H1 (cell line): Measurements from ENCODE around the gene KCNMB1.

Source experiments
- CBX5 ChIP-seq: fragments of 300-800, 300-1000 bp; sonication (generic); IDR thresholded peaks from 2 replicates; pipeline ENCODE4 v1.7.1; 2016; ENCODE audit warnings: antibody characterized with exemption, low read length, low read depth
- CEBPB ChIP-seq: IDR thresholded peaks from 2 replicates; pipeline ENCODE4 v1.6.1; 2012; ENCODE audit warnings: low read depth, low read length
- EP300 ChIP-seq, 2 experiments: IDR thresholded peaks; 1 replicate in 1 of 2; 2 replicates in 1 of 2; pipeline ENCODE4 v1.6.1; 2011 to 2012; ENCODE audit warnings: low read depth in 2 of 2, low read length in 2 of 2, mild to moderate bottlenecking in 2 of 2, borderline replicate concordance in 1 of 2, inconsistent platforms in 1 of 2, moderate library complexity in 1 of 2
- GTF2F1 ChIP-seq: IDR thresholded peaks from 2 replicates; pipeline ENCODE4 v1.6.1; 2012; ENCODE audit warnings: low read depth, low read length, improper control_type of control experiment, borderline replicate concordance
- JUN ChIP-seq: IDR thresholded peaks from 2 replicates; pipeline ENCODE4 v1.6.1; 2011; ENCODE audit warnings: low read depth, mild to moderate bottlenecking, improper control_type of control experiment, low read length
- POLR2AphosphoS5 ChIP-seq: IDR thresholded peaks from 2 replicates; pipeline ENCODE4 v1.6.1; 2011; ENCODE audit warnings: low read depth, low read length
- SIX5 ChIP-seq: IDR thresholded peaks from 2 replicates; pipeline ENCODE4 v1.6.1; 2011; ENCODE audit warnings: mild to moderate bottlenecking, low read depth, low read length
- SP1 ChIP-seq: IDR thresholded peaks from 2 replicates; pipeline ENCODE4 v1.6.1; 2011; ENCODE audit warnings: low read depth, low read length
- ZNF274 ChIP-seq: IDR thresholded peaks from 2 replicates; pipeline ENCODE4 v1.7.0; 2012; ENCODE audit warnings: low read length, borderline replicate concordance; ENCODE audit errors: extremely low read depth
- TF ChIP-seq, protein P1 (sequence below), 3 experiments: IDR thresholded peaks; 1 replicate in 2 of 3; 2 replicates in 1 of 3; pipeline versions ENCODE4 v1.5.1 to v1.6.1; 2011; ENCODE audit warnings: low read length in 3 of 3, mild to moderate bottlenecking in 3 of 3, inconsistent platforms in 2 of 3, low read depth in 1 of 3, moderate library complexity in 1 of 3; ENCODE audit not compliant: insufficient read depth in 1 of 3; ENCODE audit errors: control extremely low read depth in 1 of 3
- TF ChIP-seq, protein P2 (sequence below): IDR thresholded peaks from 2 replicates; pipeline ENCODE4 v1.6.1; 2012; ENCODE audit warnings: low read length, inconsistent platforms

DNA sequence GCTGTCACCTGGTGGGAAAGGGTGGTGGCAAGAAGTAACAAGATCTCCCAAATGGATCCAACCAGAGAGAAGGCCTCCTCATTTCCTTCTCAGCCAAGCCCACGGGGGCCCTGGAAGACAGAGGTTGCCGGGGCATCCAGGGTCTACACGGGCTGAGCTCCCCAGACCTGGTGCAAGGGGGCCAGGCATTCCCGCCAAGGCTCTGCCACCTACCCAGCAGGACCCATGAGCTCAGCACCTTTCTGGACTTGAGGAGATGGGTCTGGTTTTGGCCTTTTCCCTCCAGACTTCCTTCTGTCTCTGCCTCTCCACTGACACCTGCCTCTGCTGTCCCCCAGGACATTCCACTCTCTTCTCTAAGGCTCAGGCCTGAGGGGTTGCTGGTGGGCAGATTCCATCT, 42.4 kb upstream of the KCNMB1 start:
- TF ChIP-seq, protein P1, sequence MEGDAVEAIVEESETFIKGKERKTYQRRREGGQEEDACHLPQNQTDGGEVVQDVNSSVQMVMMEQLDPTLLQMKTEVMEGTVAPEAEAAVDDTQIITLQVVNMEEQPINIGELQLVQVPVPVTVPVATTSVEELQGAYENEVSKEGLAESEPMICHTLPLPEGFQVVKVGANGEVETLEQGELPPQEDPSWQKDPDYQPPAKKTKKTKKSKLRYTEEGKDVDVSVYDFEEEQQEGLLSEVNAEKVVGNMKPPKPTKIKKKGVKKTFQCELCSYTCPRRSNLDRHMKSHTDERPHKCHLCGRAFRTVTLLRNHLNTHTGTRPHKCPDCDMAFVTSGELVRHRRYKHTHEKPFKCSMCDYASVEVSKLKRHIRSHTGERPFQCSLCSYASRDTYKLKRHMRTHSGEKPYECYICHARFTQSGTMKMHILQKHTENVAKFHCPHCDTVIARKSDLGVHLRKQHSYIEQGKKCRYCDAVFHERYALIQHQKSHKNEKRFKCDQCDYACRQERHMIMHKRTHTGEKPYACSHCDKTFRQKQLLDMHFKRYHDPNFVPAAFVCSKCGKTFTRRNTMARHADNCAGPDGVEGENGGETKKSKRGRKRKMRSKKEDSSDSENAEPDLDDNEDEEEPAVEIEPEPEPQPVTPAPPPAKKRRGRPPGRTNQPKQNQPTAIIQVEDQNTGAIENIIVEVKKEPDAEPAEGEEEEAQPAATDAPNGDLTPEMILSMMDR (IDR thresholded peaks at IDR 0.05; ENCODE audit: control extremely low read depth in 1 of 3, insufficient read depth in 1 of 3, low read depth in 1 of 3, low read length in 3 of 3), result no peak
- TF ChIP-seq JUN (no peak), CBX5 (no peak), SP1 (no peak), CEBPB (no peak), POLR2AphosphoS5 (no peak), ZNF274 (no peak), SIX5 (no peak), GTF2F1 (no peak), EP300 (IDR thresholded peaks at IDR 0.05; ENCODE audit: borderline replicate concordance in 1 of 2, low read depth in 2 of 2, low read length in 2 of 2) (no peak)
- TF ChIP-seq, protein P2, sequence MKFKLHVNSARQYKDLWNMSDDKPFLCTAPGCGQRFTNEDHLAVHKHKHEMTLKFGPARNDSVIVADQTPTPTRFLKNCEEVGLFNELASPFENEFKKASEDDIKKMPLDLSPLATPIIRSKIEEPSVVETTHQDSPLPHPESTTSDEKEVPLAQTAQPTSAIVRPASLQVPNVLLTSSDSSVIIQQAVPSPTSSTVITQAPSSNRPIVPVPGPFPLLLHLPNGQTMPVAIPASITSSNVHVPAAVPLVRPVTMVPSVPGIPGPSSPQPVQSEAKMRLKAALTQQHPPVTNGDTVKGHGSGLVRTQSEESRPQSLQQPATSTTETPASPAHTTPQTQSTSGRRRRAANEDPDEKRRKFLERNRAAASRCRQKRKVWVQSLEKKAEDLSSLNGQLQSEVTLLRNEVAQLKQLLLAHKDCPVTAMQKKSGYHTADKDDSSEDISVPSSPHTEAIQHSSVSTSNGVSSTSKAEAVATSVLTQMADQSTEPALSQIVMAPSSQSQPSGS, result no peak
